HFFc6 (cell line): Measurements from ENCODE around the gene LGALS3BP. TPM values are rescaled to one million over a fixed set of nuclear protein-coding genes. Genes with fewer than 3 reads are reported as not detected.

Experiments used
- DNase-seq: peaks from one replicate; pipeline ENCODE4 v3.0.0-alpha.2; 2018
- H3K27ac Mint-ChIP-seq: 2 replicates; pipeline ENCODE4 v1.8.0; 2020; ENCODE audit warnings: mild to moderate bottlenecking, mixed read lengths
- H3K27me3 Mint-ChIP-seq: 2 replicates; pipeline ENCODE4 v1.8.0; 2021; ENCODE audit warnings: mild to moderate bottlenecking, moderate library complexity, mixed read lengths; ENCODE audit not compliant: insufficient read depth
- H3K36me3 Mint-ChIP-seq: 2 replicates; pipeline ENCODE4 v1.8.0; 2021; ENCODE audit warnings: low read depth, mixed read lengths
- H3K4me1 Mint-ChIP-seq: 2 replicates; pipeline ENCODE4 v1.8.0; 2020; ENCODE audit warnings: low read depth, mixed read lengths
- H3K4me3 Mint-ChIP-seq: 2 replicates; pipeline ENCODE4 v1.8.0; 2020; ENCODE audit warnings: mild to moderate bottlenecking, moderate library complexity, mixed read lengths
- H3K9me3 Mint-ChIP-seq: 2 replicates; pipeline ENCODE4 v1.8.0; 2020; ENCODE audit warnings: mild to moderate bottlenecking, mixed read lengths
- total RNA-seq, 6 experiments: library from RNA; stranded (reverse); fragmentation: NEBNext Ultra II Directional; extraction: Animal tissue kit (Norgen Biotek cat#: 25700); gene quantifications; 2 replicates in 1 of 6; 3 replicates in 5 of 6; pipeline ENCODE4 v1.2.3, GENCODE V29; 2021
- TF ChIP-seq, protein P1 (sequence below): fragments of 200-600 bp; sonication (generic); IDR thresholded peaks from 2 replicates; pipeline ENCODE4 v1.5.0; 2021; ENCODE audit warnings: antibody characterized with exemption, mild to moderate bottlenecking

The LGALS3BP gene
- total RNA-seq, 6 experiments from 2014 or later = 31.1 to 46.4 (median 43.4) TPM

DNA sequence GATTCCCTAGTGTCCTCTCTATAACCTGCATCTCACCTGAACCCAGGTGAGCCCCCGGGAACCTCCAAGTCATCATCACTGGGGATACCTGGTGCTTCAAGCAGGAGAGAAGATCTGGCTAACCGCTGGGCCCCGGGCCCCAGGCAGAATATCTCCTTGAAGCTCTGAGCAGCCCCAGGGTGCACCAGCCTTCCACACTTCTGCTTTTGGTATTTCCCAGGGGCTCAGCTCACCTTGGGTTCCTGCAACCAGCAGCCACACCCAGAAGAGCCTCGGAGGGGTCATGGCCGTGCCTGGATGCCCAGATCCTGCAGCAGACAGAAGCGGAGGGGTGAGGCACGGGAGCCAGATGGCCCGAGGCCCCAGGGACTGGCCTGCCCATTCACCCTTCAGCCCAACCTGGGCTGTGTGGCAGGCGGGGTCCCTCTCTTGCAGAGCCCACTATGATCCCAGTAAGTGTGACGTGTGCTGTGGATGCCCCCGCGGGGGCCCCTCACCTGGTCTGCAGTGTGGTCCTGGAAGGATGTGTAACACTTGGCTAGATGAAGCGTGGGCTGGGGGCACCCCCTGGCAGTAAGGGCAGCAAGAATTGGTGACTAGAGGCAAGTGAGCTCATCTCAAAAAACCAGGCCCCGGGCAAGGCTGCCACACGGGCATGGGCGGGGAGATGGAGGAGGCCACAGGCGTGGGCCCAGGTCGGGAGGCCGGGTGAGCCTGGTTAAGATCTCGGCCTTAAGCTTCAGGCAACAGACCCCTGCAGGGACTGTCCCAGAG is 2.6 kb downstream of the LGALS3BP start:
- 0 out of 2 replicates have a peak overlapping the region, but pooled peaks have one; percentile 45 for H3K27ac Mint-ChIP-seq
- H3K27me3 Mint-ChIP-seq = no peaks in the 10 kb centered on the region; the same call in 1 of the 2 replicates
- no peak overlapping the region for H3K4me3 Mint-ChIP-seq
- H3K9me3 Mint-ChIP-seq = no peaks in the 10 kb centered on the region
- TF ChIP-seq, protein P1, sequence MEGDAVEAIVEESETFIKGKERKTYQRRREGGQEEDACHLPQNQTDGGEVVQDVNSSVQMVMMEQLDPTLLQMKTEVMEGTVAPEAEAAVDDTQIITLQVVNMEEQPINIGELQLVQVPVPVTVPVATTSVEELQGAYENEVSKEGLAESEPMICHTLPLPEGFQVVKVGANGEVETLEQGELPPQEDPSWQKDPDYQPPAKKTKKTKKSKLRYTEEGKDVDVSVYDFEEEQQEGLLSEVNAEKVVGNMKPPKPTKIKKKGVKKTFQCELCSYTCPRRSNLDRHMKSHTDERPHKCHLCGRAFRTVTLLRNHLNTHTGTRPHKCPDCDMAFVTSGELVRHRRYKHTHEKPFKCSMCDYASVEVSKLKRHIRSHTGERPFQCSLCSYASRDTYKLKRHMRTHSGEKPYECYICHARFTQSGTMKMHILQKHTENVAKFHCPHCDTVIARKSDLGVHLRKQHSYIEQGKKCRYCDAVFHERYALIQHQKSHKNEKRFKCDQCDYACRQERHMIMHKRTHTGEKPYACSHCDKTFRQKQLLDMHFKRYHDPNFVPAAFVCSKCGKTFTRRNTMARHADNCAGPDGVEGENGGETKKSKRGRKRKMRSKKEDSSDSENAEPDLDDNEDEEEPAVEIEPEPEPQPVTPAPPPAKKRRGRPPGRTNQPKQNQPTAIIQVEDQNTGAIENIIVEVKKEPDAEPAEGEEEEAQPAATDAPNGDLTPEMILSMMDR = no peak
- H3K4me1 Mint-ChIP-seq = peaks cover 13% of the 10 kb centered on the region
- no peaks in the 10 kb centered on the region for H3K36me3 Mint-ChIP-seq
- no peak for DNase-seq

DNA sequence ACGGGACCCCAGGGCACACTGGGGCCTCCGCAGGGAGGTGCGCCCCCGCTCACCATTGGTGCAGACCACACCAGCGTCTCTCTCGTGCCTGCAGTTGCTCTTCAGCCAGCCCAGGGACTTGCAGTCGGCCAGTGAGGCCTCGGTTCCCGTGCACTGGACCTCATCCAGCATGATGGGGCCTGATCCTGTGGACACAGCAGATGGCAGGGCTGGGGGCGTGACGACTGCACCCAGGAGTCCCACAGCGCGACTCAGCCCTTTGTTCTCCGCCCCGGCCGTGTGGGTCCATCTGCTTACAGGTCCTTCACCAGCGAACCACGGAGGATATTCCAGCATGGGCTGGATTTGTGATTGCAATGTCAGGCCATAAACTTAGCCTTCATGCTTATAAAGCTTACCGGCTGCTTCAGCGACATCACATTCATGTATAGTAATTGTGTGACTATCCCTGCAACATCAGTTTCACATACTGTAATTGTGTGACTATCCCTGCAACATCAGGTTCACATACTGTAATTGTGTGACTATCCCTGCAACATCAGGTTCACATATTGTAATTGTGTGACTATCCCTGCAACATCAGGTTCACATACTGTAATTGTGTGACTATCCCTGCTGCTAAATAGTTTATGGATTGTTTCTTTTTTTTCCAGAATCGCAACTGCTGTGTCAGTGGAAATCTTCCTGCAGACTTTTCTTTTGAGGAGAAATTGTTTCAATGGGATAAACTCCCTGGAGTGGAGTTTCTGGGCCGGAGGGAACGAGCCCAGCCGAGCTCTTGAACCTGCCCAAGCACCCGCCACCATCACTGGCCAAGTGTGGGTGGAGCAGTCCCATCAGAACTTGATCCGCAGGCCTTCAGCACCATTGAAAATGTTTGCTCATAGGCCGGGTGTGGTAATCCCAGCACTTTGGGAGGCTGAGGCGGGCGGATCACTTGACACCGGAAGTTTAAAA is 4.8 kb downstream of the LGALS3BP start:
- Mint-ChIP-seq H3K27me3 (no peaks in the 10 kb centered on the region; the same call in 1 of the 2 replicates), H3K36me3 (no peaks in the 10 kb centered on the region), H3K27ac (peak overlapping the region; percentile 93), H3K9me3 (no peaks in the 10 kb centered on the region), H3K4me3 (peak overlapping the region; percentile 84), H3K4me1 (peaks cover 22% of the 10 kb centered on the region)
- peak; percentile 86 for DNase-seq
- TF ChIP-seq, protein P1 = no peak

- H3K9me3 Mint-ChIP-seq = no peaks in the 10 kb centered on the region
- no peaks in the 10 kb centered on the region for H3K36me3 Mint-ChIP-seq
- no peaks in the 10 kb centered on the region; the same call in 1 of the 2 replicates for H3K27me3 Mint-ChIP-seq
- no peak overlapping the region for H3K4me3 Mint-ChIP-seq
- no peak overlapping the region for H3K27ac Mint-ChIP-seq
- no peak for DNase-seq
- TF ChIP-seq, protein P1 = no peak
- peaks cover 22% of the 10 kb centered on the region for H3K4me1 Mint-ChIP-seq
Measured at GRCh38 chr17:78973792-78974520, 5.8 kb downstream of the LGALS3BP start.

- H3K36me3 Mint-ChIP-seq = no peaks in the 10 kb centered on the region
- DNase-seq = no peak
- H3K4me1 Mint-ChIP-seq = peaks cover 22% of the 10 kb centered on the region
- H3K4me3 Mint-ChIP-seq = no peak overlapping the region
- no peaks in the 10 kb centered on the region; the same call in 1 of the 2 replicates for H3K27me3 Mint-ChIP-seq
- no peaks in the 10 kb centered on the region for H3K9me3 Mint-ChIP-seq
- TF ChIP-seq, protein P1 = no peak
- H3K27ac Mint-ChIP-seq = no peak overlapping the region
Measured at GRCh38 chr17:78973196-78973595, 6.5 kb downstream of the LGALS3BP start.

DNA sequence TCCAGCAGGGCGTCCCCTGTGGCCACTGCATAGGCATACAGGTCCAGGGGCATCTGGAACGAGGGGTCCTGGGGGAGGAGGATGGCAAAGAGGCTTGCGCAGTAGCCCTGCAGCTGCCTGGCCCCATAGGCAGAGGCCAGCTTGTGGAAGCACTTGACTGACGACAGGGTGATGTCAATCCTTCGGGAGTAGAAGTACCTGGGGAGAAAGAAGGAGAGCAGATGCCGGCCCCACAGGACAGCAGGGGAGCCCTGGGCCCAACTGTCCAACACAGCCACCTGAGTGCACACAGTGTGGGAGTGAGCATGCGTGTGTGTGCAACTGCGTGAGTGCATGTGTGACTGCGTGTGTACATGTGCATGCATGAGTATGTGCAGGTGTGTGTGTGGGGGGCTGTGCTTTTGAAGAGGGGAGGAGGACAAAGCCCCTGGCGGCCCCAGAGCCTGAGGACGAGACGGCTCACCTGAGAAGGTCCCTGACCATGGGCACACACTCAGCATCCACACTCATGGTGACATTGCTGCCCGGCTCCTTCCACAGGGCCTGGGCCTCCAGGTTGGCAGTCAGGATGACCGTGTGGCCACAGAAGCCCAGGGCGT is 7.1 kb downstream of the LGALS3BP start:
- no peaks in the 10 kb centered on the region for H3K36me3 Mint-ChIP-seq
- TF ChIP-seq, protein P1 = peak; percentile 18; the same call in 1 of the 2 replicates
- no peak for DNase-seq
- H3K27me3 Mint-ChIP-seq = no peaks in the 10 kb centered on the region; the same call in 1 of the 2 replicates
- peaks cover 22% of the 10 kb centered on the region for H3K4me1 Mint-ChIP-seq
- no peak overlapping the region for H3K4me3 Mint-ChIP-seq
- H3K9me3 Mint-ChIP-seq = no peaks in the 10 kb centered on the region
- no peak overlapping the region for H3K27ac Mint-ChIP-seq
